Measurements from ENCODE around the gene WDR46. TPM values are rescaled to one million over a fixed set of nuclear protein-coding genes. Genes with fewer than 3 reads are reported as not detected.
A peak's percentile ranks its signal among the peaks of the same experiment; 100 is the strongest.

Gene WDR46
- total and polyA plus RNA-seq, 2 of the 13 experiments (the other 11 are each of a cell fraction or from before 2014, with no cell fraction given), result 47.4 to 105 TPM

DNA sequence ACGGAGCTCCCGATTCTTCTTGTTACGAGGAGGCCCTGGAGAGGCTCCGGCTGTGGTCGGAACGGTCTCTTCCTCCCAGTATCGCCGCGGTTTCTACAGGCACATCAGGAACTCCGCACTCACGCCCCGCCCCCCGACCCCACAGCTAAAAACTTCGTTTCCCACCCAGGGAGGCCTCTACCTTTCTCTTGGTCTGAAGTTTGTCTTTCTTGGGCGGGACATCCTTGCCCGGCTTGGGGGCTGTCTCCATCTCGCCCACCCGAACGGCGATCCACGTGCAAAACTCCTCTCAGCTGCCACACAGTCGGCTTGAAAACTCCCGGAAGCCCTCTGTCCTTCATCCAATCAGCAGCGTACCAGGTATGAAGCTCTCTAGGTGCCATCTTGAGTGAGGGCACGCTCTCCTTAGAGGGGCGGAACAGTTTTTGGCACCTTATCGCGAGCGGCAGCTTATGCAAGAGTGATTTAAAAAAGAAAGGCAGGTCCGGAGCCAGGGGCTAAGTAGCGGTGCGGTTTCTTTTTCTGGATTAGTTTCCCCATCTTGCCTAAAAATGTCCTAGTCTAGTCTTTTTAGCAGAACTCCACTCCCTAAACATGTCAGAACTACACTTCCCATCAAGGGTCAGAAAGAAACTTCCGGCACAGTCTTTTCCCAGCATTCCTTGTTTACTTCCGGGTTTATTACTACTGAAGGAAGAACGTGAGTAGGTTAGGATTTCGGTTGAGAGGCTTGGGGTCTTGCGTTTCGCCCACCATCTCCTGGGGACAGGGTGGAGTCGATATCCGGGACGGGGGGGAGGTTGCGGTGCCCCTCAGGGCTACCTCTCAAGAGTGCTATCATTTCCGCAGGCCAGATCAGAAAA lies at the start of gene WDR46, which contains the start of gene PFDN6 (continued):
- TF ChIP-seq, protein P1, sequence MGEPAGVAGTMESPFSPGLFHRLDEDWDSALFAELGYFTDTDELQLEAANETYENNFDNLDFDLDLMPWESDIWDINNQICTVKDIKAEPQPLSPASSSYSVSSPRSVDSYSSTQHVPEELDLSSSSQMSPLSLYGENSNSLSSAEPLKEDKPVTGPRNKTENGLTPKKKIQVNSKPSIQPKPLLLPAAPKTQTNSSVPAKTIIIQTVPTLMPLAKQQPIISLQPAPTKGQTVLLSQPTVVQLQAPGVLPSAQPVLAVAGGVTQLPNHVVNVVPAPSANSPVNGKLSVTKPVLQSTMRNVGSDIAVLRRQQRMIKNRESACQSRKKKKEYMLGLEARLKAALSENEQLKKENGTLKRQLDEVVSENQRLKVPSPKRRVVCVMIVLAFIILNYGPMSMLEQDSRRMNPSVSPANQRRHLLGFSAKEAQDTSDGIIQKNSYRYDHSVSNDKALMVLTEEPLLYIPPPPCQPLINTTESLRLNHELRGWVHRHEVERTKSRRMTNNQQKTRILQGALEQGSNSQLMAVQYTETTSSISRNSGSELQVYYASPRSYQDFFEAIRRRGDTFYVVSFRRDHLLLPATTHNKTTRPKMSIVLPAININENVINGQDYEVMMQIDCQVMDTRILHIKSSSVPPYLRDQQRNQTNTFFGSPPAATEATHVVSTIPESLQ (CRISPR knock-in tag; conservative IDR thresholded peaks at IDR 0.05), result no peak; the same call in 1 of the 2 replicates
- no peak for TF ChIP-seq HOXA7 (CRISPR knock-in tag; IDR thresholded peaks at IDR 0.05)
- TF ChIP-seq, protein P2, sequence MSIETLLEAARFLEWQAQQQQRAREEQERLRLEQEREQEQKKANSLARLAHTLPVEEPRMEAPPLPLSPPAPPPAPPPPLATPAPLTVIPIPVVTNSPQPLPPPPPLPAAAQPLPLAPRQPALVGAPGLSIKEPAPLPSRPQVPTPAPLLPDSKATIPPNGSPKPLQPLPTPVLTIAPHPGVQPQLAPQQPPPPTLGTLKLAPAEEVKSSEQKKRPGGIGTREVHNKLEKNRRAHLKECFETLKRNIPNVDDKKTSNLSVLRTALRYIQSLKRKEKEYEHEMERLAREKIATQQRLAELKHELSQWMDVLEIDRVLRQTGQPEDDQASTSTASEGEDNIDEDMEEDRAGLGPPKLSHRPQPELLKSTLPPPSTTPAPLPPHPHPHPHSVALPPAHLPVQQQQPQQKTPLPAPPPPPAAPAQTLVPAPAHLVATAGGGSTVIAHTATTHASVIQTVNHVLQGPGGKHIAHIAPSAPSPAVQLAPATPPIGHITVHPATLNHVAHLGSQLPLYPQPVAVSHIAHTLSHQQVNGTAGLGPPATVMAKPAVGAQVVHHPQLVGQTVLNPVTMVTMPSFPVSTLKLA (IDR thresholded peaks at IDR 0.05), result peak; percentile 77
- peak; percentile 79 for TF ChIP-seq LCORL (IDR thresholded peaks at IDR 0.05)
- TF ChIP-seq LCORL (CRISPR knock-in tag; IDR thresholded peaks at IDR 0.05), result no peak; the same call in none of the 2 replicates
- TF ChIP-seq ELF4 (CRISPR knock-in tag; IDR thresholded peaks at IDR 0.05; ENCODE audit: borderline replicate concordance), result peak; percentile 92
- no peak for TF ChIP-seq JUNB (CRISPR knock-in tag; IDR thresholded peaks at IDR 0.05; ENCODE audit: borderline replicate concordance)
- no peak for TF ChIP-seq RCOR2 (CRISPR knock-in tag; IDR thresholded peaks at IDR 0.05)
- TF ChIP-seq, protein P3, sequence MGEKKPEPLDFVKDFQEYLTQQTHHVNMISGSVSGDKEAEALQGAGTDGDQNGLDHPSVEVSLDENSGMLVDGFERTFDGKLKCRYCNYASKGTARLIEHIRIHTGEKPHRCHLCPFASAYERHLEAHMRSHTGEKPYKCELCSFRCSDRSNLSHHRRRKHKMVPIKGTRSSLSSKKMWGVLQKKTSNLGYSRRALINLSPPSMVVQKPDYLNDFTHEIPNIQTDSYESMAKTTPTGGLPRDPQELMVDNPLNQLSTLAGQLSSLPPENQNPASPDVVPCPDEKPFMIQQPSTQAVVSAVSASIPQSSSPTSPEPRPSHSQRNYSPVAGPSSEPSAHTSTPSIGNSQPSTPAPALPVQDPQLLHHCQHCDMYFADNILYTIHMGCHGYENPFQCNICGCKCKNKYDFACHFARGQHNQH (CRISPR knock-in tag; IDR thresholded peaks at IDR 0.05), result no peak
- TF ChIP-seq, protein P4, sequence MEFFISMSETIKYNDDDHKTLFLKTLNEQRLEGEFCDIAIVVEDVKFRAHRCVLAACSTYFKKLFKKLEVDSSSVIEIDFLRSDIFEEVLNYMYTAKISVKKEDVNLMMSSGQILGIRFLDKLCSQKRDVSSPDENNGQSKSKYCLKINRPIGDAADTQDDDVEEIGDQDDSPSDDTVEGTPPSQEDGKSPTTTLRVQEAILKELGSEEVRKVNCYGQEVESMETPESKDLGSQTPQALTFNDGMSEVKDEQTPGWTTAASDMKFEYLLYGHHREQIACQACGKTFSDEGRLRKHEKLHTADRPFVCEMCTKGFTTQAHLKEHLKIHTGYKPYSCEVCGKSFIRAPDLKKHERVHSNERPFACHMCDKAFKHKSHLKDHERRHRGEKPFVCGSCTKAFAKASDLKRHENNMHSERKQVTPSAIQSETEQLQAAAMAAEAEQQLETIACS (CRISPR knock-in tag; IDR thresholded peaks at IDR 0.05), result no peak
- TF ChIP-seq, protein P5, sequence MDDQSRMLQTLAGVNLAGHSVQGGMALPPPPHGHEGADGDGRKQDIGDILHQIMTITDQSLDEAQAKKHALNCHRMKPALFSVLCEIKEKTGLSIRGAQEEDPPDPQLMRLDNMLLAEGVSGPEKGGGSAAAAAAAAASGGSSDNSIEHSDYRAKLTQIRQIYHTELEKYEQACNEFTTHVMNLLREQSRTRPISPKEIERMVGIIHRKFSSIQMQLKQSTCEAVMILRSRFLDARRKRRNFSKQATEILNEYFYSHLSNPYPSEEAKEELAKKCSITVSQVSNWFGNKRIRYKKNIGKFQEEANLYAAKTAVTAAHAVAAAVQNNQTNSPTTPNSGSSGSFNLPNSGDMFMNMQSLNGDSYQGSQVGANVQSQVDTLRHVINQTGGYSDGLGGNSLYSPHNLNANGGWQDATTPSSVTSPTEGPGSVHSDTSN (CRISPR knock-in tag; IDR thresholded peaks at IDR 0.05; ENCODE audit: borderline replicate concordance), result no peak
- TF ChIP-seq ZNF629 (CRISPR knock-in tag; conservative IDR thresholded peaks at IDR 0.05), result no peak
- TF ChIP-seq, protein P6, sequence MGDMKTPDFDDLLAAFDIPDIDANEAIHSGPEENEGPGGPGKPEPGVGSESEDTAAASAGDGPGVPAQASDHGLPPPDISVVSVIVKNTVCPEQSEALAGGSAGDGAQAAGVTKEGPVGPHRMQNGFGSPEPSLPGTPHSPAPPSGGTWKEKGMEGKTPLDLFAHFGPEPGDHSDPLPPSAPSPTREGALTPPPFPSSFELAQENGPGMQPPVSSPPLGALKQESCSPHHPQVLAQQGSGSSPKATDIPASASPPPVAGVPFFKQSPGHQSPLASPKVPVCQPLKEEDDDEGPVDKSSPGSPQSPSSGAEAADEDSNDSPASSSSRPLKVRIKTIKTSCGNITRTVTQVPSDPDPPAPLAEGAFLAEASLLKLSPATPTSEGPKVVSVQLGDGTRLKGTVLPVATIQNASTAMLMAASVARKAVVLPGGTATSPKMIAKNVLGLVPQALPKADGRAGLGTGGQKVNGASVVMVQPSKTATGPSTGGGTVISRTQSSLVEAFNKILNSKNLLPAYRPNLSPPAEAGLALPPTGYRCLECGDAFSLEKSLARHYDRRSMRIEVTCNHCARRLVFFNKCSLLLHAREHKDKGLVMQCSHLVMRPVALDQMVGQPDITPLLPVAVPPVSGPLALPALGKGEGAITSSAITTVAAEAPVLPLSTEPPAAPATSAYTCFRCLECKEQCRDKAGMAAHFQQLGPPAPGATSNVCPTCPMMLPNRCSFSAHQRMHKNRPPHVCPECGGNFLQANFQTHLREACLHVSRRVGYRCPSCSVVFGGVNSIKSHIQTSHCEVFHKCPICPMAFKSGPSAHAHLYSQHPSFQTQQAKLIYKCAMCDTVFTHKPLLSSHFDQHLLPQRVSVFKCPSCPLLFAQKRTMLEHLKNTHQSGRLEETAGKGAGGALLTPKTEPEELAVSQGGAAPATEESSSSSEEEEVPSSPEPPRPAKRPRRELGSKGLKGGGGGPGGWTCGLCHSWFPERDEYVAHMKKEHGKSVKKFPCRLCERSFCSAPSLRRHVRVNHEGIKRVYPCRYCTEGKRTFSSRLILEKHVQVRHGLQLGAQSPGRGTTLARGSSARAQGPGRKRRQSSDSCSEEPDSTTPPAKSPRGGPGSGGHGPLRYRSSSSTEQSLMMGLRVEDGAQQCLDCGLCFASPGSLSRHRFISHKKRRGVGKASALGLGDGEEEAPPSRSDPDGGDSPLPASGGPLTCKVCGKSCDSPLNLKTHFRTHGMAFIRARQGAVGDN (CRISPR knock-in tag; IDR thresholded peaks at IDR 0.05), result peak; percentile 82
- TF ChIP-seq MBNL3 (CRISPR knock-in tag; conservative IDR thresholded peaks at IDR 0.05), result no peak
- TF ChIP-seq ZSCAN31 (CRISPR knock-in tag; IDR thresholded peaks at IDR 0.05; ENCODE audit: low read depth), result 0 out of 2 replicates have a peak, but pooled peaks have one; percentile 40
- TF ChIP-seq KDM2A (CRISPR knock-in tag; IDR thresholded peaks at IDR 0.05; ENCODE audit: borderline replicate concordance, low read depth), result peak; percentile 54; the same call in 1 of the 2 replicates
- no peak for TF ChIP-seq ZIK1 (CRISPR knock-in tag; IDR thresholded peaks at IDR 0.05; ENCODE audit: borderline replicate concordance, low read depth)
